GM21717 (cell line): ENCODE data around the gene COPB2.
"Not testable (repeated sequence)": the region's sequence is repeated elsewhere in the genome, so short reads cannot be mapped to it uniquely, and the experiment has no call there.

ENCODE experiments used
- ATAC-seq: cut with Tn5 transposase; IDR thresholded peaks from one replicate; pipeline ENCODE4 v1.9.1; 2021; ENCODE audit warnings: mild to moderate bottlenecking, moderate library complexity; ENCODE audit not compliant: unreplicated experiment

COPB2 gene

DNA sequence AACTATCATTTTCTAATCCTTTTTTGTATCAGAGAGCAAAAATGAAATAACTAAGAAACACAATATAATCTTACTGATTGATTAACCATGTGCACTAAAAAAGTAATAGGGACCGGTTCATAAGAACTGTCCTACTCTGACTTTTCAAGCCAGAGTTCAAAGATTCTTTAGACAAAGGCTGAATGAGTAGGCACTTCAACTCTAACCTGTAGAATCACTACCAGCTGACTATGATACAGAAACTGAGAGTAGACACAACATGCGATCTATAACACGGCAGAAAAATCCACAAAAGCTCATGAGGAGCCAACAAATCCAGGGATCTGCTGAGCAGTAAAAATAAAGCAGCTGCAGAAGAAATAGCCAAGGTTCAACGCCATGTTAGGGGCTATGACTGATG is 8.9 kb downstream of the COPB2 start:
- no peak for ATAC-seq

DNA sequence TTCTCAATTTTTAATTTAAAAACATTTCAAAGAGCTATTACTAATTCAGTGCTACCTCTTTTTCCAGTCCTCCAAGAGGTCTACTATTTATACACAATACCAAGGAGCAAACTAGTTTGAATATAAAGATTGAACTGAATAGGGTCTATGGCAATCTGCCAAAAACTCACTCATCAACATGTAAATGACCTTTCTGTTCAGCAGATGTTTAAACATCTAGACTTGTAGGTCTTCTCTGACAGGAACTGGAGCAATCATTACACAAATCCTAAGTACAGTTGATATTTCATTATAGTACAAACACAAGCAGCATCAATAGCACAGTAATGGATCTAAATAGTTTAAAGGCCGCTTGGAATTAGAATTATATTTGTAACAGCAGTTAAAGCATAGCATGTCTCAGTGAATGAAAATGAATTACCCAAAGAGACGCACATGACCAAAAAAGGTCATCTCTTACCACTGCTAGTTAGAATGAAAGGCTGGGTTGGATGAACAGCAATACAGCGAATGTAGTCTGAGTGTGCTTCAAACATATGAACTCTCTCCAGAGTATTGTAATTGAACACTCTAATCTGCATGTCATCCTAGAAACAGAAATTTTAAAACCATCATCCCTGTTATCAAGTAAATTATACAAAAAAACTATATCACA is 10.7 kb downstream of the COPB2 start:
- no peak for ATAC-seq

DNA sequence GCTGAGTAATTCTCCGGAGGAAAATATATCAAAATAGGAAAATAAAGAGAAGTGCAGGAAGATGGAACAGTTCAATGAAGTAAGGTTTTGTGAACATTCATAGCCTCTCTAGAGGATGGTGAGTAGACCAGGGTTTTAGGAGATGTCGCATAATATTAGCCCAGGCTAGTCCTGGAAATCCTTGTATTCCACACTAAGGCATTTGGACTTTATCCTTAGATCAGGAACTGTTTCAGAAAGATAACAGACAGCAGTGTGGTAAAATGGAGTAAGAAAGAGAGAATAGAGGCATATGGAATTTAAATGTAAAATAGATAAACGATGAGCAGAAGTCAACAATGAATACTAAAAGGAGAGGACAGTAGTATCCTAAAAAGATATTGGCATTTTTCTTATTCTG is 12.1 kb downstream of the COPB2 start:
- no peak for ATAC-seq

DNA sequence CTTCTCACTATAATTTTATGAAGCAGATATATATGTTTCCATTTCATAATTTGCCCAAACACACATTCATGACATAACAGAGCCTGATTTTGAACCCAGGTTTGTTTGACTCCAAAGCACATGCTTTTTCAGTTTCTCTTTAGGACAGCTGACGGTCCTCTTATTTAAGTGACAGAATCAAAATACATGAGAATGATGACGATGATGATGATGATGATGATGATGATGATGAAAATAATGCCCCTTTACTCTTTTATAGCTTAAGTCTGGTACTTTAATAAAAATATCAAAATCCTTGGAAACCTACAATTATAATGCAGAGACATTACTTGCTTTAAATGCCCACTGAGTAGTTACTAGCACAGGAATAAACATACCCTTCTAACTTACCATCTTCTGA is 15.3 kb downstream of the COPB2 start:
- no peak for ATAC-seq

DNA sequence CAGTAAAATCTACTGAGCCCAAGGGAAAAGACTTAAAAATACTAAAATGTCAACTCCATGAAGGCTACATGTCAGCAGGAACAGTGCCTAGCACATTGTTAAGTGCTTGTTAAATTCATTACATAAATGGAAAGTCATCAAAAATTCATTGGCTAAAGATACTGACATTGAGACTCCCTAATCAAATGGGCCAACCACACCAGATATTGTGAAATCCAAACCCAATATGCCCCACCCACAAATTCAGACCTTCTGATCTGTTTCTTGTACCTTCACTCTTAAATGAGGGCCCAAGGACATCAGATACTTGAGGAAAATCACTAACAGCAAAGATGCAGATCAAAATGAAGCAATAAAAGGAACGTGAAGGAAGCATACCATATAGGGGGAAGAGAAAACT is 24.9 kb downstream of the COPB2 start:
- no peak for ATAC-seq

DNA sequence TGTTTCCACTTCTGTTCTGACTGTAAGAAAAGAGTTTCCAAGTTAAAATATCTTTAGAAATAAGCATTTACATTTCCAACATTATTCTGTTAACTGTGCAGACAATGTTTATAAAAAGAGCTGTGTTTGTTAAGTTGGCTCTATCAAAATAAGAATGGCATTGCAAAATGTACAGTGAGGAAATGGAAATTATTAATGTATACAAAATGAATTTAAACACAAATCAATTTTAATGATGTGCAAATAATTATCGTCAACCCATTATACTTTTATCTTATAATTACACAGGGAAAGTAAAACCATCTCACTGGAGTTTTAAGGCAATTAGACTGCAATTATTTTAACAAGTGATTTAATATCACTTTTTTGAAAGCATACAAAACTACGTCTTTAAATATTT is 28.2 kb downstream of the COPB2 start:
- no peak for ATAC-seq

DNA sequence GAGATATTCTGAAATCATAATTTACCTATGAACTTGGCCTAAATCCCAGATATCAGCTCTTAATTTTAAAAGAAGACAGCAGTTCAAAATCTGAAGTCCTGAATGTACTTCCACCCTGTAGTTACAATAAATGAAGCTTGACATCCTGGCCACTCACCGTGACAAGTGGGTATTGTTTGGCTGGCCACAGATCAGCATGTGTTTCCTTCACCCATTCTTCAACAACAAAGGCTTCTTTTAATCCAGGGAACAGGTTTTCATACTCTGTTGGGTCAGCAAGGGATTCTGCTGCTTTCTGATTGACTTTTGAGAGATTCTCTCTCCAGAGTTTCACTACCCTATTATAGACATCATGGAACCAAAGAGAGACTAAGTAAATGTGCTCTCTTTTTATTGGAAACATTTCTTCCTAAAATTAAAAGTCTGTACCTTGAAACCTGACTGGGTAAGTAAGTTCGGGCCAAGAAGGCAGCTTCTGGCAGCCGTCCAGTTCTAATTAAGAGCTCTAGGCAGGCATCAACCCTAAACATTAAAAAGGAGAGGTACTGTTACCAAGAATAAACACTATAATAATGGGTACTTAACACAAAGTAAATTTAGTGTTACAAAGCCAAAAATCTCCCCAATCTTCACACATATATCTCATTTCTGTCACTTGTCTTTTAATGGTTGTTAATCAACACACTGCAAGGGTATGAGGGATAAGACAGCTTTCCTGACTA is 30.4 kb downstream of the COPB2 start:
- no peak for ATAC-seq

DNA sequence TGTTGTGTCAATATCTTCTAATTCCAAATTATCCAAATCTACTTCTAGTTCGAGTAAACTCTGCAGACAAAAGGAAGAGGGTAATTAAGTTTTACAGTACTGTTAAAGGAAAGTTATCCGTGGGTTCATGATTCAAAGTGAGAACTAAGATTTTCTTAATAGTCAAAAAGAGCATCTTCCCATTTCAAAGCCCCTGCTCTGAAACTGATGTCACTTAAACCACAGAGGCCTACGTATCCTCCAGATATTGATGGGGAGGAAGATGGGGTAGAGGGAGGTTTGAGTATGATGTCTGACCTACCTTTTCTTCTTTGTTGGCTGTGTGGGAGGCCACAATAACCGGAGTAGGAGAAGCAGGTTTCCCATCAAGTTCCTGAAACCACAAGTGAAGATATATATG is 31.5 kb downstream of the COPB2 start:
- ATAC-seq = peak; percentile 49

DNA sequence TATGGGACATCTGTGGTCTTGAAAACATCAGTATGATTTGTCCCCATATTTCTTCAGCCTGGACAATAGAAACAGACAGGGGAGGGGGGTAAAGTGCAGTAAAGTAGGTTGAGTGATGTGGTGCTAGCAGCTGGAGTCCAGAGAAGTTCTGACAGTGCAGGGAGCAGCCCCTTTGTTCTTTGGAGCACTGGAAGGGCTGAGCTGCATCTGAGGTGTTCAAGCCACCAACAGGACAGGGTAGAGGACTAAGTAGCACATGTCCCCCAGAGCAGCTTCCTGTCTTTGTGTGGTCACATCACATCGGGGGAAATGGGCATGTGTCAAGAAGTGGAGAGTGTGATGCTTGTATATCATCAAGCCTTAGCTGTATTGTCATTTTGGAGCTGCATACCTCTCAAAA is 33.6 kb downstream of the COPB2 start:
- ATAC-seq = no peak

DNA sequence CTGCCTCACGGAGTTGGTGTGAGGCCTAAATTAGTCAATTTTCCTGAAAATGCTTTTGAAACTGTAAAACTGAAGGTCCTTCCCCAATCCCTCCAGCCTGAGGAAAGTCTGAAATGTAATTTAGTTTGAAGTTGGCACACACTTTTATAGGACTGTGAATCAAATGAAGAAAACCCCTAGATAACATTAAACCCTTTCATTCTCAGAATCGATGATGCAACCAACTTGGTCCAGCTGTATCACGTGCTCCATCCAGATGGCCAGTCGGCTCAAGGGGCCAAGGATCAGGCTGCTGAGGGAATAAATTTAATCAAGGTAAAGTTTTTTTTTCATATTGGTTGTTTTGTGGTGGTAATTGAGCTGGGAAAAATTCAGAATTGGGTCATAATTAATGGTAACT is 34.0 kb downstream of the COPB2 start:
- no peak for ATAC-seq

DNA sequence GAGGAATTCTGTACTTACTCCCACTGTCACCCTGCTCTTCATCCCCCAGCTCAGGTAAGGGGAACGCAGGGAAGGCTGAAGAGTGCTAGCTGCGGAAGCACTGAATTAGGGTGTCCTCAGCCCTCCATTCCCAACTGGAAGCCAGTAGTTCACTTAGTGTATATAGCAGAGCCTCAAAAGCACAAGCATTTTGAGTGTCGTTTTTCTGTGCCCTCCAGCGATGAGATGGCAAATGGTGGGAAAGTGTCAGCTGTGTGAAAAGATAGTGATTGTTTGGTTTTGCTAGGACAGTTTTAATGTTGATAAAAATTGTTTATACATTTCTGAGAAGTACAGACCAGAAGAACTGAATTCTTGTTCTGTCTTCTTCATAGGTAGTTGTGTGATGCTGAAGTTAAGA is 34.8 kb downstream of the COPB2 start:
- no peak for ATAC-seq

DNA sequence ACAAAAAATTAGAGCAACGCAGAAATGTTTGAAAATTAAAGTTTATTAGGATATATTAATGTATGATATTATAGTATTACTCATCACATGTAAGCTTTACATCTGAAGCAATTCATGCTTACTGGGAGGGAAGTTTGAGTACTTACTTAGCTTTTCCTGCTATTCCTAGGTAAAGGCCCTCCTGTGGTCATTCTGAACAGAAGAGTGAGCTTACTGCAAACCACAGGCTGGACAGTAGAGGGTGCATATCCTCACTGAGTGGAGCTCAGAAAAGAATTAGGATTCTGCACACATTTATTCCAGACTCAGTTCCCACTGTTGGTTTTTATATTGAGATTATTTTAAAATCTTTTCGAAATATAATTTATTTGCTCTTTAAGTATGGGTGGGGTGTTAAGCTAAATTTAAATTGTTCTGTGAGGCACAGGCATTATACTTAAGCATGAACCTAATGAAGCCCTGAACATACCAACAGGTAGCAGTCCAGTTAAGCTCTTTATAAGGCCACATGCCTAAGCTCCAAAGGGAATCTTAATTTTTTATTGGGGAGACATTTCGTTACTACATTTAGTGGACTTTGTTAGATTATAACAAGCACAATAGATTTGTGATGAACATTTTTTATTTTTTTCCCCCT is 35.4 kb downstream of the COPB2 start:
- ATAC-seq = no peak

DNA sequence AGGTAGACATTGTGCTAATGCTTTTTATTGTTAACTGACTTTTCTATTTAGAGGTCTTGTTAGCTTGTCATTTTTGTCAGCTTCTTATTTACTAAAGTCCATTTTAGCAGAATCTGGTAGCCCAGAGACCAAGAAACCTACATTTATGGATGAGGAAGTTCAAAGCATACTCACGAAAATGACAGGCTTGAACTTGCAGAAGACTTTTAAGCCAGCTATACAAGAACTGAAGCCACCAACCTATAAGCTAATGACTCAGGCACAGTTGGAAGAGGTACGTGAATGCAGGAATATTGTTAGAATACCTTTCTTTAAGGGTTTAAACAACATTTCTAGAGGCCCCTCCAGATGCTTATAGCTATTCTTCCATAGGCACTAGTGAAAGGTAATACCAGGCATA is 42.7 kb downstream of the COPB2 start:
- no peak for ATAC-seq

DNA sequence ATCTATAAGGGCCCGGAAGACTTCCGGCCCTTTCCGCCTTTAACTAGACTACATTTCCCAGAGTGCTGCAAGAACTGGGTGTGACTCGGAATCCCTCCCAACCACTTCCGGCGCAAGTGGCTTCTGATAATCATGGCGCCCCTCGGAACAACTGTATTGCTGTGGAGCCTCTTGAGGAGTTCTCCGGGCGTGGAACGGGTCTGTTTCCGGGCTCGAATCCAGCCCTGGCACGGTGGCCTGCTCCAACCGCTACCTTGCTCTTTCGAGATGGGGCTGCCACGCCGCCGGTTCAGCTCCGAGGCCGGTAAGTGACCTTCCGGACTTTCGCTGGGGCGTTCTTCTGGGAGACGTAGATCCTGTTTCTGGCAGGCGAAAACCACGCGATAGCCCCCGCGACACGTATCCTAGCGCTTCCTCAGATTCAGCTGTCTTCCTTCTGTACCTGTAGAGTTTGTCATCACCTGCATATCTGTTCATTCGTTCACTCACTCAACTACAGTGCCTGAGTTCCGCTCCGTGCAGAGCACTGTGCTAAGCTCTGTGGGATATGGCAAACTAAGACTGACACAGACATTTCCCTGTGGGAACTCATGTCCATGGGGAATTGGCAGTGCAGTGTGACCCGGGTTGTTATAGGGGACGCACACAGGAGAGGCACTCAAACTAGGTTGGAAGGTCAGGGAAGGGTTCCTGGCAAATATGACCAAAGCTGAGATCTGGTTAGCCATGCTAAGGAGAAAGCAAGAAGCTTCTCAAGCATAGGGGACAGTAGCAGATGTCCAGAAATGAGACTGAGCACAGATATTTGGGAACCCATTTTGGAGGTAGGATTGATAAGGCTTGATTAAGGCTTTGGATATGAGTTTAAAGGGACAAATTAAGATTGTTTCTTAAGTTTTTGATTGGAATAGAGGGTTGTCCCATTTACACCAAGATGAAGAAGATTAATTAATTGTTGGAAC is 45.3 kb downstream of the COPB2 start, which contains the start of gene MRPS22:
TSS of gene MRPS22 (plus strand) at position 126 of the 962 bp plus-strand sequence. CDS start at position 133, 7 bp downstream.
- peak; percentile 99 for ATAC-seq

DNA sequence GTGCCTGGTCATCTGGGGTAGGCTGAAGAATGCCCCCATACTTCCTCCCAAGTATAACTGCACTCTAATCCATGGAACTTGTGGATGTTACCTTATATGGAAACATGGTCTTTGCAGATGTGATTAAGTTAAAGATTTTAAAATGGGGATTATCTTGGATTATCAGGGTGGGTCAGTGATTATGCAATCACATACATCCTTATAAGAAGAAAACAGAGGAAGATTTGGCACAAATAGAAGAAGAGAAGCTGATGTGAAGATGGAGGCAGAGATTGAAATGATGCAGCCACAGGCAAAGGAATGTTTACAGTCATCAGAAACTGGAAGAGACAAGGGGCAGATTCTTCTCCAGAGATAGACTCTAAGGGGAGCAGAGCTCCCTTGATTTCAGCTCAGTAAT is 47.4 kb downstream of the COPB2 start:
- no peak for ATAC-seq

DNA sequence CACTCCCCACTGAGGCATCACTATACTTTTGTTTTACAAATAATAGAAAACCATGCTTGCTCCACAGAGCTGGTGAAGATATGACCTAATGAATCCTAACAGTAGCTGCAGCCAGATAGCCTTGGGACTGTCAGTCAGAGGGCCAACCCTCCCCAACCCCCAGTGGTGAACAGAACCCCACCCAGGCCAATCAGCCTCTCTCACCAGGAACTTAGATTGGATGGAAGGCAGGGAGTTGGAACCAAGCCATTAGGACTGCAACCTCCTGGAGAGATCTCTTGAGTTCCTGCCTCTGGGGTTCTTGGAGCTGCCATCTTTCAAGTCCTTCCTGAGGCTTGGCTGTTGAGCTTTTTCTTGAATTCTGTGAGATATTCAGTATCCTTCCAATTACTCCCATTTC is 48.7 kb downstream of the COPB2 start:
- ATAC-seq = no peak

DNA sequence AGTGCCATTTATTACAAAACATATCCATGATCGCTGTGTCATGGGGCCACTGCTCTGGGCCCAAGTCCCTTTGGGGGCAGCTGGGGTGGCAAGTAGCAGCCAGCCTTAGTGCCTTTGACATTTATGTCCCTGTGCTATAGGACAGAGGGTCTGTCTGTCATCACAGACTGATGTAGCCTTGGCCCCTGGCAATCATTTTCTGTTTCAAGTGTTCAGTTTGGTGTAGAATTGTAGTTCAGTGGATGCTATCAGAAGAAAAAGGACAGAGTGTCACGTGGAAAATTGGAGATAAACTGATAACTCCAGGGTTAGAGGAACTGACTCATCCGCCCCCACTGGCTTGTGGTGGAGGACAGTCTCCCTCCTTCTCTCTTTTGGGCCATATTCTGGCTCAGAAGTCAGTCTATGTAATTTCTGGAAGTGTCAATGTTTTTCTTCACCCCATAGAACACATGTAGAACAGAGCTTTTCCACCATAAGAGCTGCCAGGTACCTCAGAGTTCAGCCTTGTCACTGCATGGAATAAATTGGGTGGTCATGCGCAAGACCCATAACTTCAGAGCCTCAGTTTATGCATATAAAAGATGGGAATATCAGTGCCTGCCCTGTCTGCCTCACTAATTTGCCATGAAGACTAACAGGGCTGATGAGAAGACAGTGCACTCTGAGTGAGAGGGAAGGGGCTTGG is 50.1 kb downstream of the COPB2 start:
- no peak for ATAC-seq

DNA sequence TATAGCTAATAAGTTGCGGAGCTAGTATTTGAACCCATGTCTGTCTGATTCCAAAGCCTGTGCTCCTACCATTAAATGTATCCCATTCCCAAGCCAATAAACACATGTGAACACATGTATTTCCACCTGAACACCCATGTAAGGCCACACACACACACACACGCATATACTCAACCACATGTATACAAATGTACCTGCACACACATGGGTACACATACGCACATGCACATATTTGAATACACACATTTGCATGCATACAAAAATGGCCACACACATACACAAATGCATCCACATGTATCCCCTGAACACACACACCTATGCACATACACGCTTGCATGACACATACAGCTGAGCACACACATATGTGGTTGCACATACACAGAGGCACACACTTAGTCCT is 51.0 kb downstream of the COPB2 start:
- no peak for ATAC-seq

DNA sequence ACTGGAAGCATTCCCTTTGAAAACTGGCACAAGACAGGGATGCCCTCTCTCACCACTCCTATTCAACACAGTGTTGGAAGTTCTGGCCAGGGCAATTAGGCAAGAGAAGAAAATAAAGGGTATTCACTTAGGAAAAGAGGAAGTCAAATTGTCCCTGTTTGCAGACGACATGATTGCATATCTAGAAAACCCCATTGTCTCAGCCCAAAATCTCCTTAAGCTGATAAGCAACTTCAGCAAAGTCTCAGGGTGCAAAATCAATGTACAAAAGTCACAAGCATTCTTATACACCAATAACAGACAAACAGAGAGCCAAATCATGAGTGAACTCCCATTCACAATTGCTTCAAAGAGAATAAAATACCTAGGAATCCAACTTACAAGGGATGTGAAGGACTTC is 54.8 kb downstream of the COPB2 start:
- ATAC-seq = not testable (repeated sequence)

DNA sequence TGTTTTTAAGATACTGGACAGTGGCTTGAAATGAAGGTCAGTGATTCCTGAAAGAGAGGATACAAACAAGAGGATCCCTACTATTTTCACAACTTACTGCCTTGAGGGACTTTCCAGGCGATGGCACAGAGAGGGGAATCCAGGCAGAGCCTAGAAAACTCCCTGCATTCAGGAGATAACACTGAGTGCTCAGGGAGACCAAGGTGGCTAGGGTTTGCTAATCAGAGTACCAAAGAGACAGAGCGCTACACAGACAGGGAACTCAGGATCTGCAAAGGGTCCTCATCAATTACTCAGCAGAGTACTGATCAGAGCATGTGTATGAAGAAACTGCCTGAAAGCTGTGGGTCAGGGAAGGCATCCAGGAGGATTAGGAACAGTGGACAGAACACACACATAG is 57.4 kb downstream of the COPB2 start:
- ATAC-seq = no peak
